Measurements from ENCODE around the gene STK11IP. TPM values are rescaled to one million over a fixed set of nuclear protein-coding genes. Genes with fewer than 3 reads are reported as not detected.

The STK11IP gene
- total RNA-seq, 3 donors from 2014 or later, result 11.2 to 16.7 (median 15.7) TPM

DNA sequence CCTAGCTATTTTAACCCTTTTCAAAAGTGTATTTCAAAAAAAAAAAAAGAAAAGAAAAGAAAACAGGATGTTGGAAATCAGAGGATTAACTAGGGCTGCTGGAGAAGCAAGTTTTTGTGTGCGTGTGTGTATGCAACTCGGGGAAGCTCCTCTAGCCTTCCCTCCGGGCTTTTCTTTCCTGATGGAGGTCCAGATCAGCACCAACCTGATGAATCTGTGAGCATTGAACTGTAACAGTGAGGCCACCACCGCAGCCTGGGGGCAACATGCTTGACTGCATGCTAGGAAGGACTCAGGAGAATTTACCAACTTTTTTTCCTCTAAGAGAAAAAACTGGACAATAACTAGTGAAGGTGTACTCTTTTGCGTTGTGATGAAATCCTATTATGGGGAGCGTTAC is 28.6 kb upstream of the STK11IP start:
- DNase-seq (ENCODE audit: low spot score in 2 of 2), result no peak
- intact Hi-C loops (cut with DNase I; ENCODE audit: low total_unique reads), result no loop called here
- Histone ChIP-seq H3K9me3 (no peaks in the 10 kb centered on the region), H3K36me3 (no peaks in the 10 kb centered on the region), H3K27me3 (no peaks in the 10 kb centered on the region), H3K27ac (no peak overlapping the region), H3K4me1 (no peaks in the 10 kb centered on the region), H3K4me3 (no peak overlapping the region)
- TF ChIP-seq POLR2A (IDR thresholded peaks at IDR 0.05), result no peak
- TF ChIP-seq, protein P1, sequence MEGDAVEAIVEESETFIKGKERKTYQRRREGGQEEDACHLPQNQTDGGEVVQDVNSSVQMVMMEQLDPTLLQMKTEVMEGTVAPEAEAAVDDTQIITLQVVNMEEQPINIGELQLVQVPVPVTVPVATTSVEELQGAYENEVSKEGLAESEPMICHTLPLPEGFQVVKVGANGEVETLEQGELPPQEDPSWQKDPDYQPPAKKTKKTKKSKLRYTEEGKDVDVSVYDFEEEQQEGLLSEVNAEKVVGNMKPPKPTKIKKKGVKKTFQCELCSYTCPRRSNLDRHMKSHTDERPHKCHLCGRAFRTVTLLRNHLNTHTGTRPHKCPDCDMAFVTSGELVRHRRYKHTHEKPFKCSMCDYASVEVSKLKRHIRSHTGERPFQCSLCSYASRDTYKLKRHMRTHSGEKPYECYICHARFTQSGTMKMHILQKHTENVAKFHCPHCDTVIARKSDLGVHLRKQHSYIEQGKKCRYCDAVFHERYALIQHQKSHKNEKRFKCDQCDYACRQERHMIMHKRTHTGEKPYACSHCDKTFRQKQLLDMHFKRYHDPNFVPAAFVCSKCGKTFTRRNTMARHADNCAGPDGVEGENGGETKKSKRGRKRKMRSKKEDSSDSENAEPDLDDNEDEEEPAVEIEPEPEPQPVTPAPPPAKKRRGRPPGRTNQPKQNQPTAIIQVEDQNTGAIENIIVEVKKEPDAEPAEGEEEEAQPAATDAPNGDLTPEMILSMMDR (IDR thresholded peaks at IDR 0.05), result no peak
- TF ChIP-seq POLR2AphosphoS5 (IDR thresholded peaks at IDR 0.05), result no peak

DNA sequence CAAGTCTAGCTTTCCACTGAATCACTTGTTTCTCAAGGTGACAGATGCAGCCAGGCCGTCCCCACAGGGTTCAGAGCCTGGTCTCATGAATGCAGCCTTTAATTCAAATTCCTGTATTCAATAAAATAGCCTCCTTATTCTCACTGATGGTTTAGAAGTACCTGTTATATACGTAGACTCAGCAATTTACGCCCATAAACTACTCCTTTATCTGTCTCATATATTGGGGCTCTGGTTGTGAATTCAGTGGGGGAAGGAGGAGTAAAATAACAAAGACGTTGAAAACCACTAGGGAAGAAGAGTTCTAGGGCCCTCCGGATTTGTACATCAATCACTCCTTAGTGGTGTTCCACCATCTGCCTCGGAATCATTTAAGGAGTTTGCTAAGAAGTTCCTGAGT is 28.0 kb upstream of the STK11IP start:
- no peak for TF ChIP-seq POLR2AphosphoS5 (IDR thresholded peaks at IDR 0.05)
- TF ChIP-seq POLR2A (IDR thresholded peaks at IDR 0.05), result no peak
- TF ChIP-seq, protein P1 (IDR thresholded peaks at IDR 0.05), result no peak
- no peaks in the 10 kb centered on the region for H3K36me3 ChIP-seq
- intact Hi-C loops (cut with DNase I; ENCODE audit: low total_unique reads), result no loop called here
- peak overlapping the region in 1 of 3 donors; percentile 67 for H3K4me3 ChIP-seq
- H3K27me3 ChIP-seq, result no peaks in the 10 kb centered on the region
- H3K9me3 ChIP-seq, result no peaks in the 10 kb centered on the region
- peak overlapping the region in 1 of 2 donors; percentile 93 for H3K27ac ChIP-seq
- no peak for DNase-seq (ENCODE audit: low spot score in 2 of 2)
- no peaks in the 10 kb centered on the region for H3K4me1 ChIP-seq

DNA sequence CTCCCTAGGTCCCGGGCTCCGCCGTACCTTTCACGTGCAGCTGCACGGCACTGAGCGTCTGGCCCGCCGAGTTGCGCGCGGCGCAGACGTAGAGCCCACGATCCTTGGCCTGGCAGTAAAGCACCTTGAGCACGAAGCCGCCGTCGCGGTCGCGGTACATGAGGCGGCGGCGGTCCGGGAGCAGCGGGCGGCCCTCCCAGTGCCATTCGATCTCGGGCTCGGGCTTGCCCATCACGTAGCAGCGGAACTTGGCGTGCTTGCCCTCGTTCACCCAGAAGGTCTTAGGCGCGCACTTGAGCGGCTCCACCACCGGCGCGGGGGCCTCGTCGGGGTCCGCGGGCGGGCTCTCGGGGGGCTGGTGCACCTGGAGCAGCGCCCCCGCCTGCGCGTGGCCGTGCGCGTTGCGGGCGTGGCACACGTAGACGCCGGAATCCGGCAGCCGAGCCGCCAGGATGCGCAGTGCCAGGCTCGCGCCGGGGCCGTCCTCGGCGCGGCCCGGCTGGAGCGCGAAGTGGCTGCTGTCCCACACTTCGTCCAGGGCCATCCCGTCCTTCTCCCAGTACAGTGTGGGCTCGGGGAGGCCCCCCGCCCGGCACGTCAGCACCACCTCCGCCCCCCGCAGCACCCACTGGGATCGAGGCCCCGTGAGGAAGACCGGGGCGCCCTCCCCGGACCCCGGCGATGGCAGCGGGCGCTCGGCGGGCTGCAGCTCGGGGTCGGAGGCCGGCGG is 27.3 kb upstream of the STK11IP start:
- no peaks in the 10 kb centered on the region for H3K4me1 ChIP-seq
- no peak for TF ChIP-seq POLR2A (IDR thresholded peaks at IDR 0.05)
- no peak for TF ChIP-seq POLR2AphosphoS5 (IDR thresholded peaks at IDR 0.05)
- TF ChIP-seq, protein P1 (IDR thresholded peaks at IDR 0.05), result no peak
- H3K9me3 ChIP-seq, result no peaks in the 10 kb centered on the region
- DNase-seq (ENCODE audit: low spot score in 2 of 2), result no peak
- H3K36me3 ChIP-seq, result no peaks in the 10 kb centered on the region
- H3K27ac ChIP-seq, result peak overlapping the region; percentile 77 to 93
- intact Hi-C loops (cut with DNase I; ENCODE audit: low total_unique reads), result no loop called here
- H3K27me3 ChIP-seq, result no peaks in the 10 kb centered on the region
- H3K4me3 ChIP-seq, result peak overlapping the region; percentile 67 to 99 (median 76)

DNA sequence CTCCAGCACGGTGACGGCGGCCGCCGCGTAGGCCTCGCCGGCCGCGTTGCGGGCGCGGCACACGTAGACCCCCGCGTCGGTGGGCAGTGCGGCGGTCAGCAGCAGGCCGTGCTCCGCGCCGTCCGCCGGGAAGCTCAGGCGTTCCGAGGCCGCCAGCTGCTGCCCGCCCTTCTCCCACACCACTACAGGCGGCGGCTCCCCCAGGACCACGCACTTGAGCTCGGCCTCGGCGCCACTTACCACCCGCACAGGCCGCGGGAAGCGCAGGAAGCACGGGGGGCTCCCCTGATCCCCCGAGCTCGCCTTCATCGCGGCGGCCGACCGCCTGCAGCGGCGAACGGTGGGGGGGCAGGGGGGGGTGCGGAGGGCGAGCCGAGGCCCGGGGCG is 26.7 kb upstream of the STK11IP start:
- Histone ChIP-seq H3K9me3 (no peaks in the 10 kb centered on the region), H3K4me1 (no peaks in the 10 kb centered on the region), H3K36me3 (no peaks in the 10 kb centered on the region), H3K27ac (peak overlapping the region; percentile 77 to 93), H3K27me3 (no peaks in the 10 kb centered on the region), H3K4me3 (peak overlapping the region; percentile 67 to 99 (median 76))
- intact Hi-C loops (cut with DNase I; ENCODE audit: low total_unique reads), result no loop called here
- no peak for TF ChIP-seq POLR2AphosphoS5 (IDR thresholded peaks at IDR 0.05)
- TF ChIP-seq, protein P1 (IDR thresholded peaks at IDR 0.05), result no peak
- TF ChIP-seq POLR2A (IDR thresholded peaks at IDR 0.05), result no peak
- DNase-seq (ENCODE audit: low spot score in 2 of 2), result no peak
